ENCODE measurements around the gene POU2F3.
"Not testable (repeated sequence)": the region's sequence is repeated elsewhere in the genome, so short reads cannot be mapped to it uniquely, and the experiment has no call there.

The POU2F3 gene

DNA sequence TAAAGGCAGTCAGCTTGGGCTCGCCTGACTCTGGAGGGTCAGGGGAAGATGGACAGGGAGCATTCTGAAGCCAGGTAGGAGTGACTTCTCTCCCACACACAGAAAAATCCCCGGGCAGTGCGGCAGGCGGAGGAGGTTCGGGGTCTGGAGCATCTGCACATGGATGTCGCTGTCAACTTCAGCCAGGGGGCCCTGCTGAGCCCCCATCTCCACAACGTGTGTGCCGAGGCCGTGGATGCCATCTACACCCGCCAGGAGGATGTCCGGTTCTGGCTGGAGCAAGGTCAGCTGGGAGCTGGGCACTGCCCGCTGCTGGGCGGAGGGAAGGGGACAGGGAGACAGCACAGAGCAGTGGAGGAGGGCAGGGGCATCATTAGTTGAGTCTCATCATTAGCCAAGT lies 13.2 kb upstream of the POU2F3 start:
- DNase-seq: no peak

DNA sequence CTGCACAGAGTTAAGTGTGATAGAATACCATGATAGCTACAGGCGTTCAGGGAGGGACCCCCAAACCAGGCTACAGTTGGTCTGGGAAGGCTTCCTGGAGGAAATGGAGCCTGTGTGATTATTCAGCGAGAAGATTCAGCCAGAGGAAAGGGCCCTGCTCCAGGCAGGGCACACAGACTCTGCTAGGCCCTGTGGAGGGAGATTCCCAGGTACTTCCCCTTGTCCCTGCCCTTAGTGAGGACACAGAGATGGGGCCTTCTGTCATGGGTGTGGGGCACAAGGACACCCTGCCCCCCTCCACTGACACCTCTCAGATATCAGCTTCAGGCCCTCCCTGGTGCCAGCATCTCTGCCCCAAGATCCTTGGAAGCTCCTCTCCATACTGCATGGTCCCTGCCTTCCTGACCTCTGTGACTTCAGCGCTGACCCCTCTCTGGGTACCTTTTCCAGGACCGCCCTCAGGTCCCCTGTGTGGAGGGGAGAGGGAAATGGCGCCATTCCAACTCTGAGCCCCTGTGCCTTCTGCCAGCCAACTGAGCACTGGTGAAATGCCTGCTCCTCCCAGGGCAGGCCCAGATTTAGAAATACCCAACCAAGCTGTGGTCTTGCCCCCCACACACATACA lies 12.6 kb upstream of the POU2F3 start:
- DNase-seq: no peak

DNA sequence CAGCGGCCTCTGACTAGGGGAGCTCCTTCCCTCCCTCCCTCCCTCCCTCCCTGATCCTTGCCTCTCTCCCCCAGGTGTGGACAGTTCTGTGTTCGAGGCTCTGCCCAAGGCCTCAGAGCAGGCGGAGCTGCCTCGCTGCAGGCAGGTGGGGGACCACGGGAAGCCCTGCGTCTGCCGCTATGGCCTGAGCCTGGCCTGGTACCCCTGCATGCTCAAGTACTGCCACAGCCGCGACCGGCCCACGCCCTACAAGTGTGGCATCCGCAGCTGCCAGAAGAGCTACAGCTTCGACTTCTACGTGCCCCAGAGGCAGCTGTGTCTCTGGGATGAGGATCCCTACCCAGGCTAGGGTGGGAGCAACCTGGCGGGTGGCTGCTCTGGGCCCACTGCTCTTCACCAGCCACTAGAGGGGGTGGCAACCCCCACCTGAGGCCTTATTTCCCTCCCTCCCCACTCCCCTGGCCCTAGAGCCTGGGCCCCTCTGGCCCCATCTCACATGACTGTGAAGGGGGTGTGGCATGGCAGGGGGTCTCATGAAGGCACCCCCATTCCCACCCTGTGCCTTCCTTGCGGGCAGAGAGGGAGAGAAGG lies 11.1 kb upstream of the POU2F3 start:
- no peak for DNase-seq

- no peak for DNase-seq
Observed at GRCh38 chr11:120229451-120230424, 10.2 kb upstream of the POU2F3 start.

GRCh38 chr11:120230433-120231071 lies 9.4 kb upstream of the POU2F3 start:
- no peak for DNase-seq

GRCh38 chr11:120231963-120232362 lies 8.0 kb upstream of the POU2F3 start:
- DNase-seq: no peak

- DNase-seq: no peak
Observed at GRCh38 chr11:120233207-120233803, 6.6 kb upstream of the POU2F3 start.

DNA sequence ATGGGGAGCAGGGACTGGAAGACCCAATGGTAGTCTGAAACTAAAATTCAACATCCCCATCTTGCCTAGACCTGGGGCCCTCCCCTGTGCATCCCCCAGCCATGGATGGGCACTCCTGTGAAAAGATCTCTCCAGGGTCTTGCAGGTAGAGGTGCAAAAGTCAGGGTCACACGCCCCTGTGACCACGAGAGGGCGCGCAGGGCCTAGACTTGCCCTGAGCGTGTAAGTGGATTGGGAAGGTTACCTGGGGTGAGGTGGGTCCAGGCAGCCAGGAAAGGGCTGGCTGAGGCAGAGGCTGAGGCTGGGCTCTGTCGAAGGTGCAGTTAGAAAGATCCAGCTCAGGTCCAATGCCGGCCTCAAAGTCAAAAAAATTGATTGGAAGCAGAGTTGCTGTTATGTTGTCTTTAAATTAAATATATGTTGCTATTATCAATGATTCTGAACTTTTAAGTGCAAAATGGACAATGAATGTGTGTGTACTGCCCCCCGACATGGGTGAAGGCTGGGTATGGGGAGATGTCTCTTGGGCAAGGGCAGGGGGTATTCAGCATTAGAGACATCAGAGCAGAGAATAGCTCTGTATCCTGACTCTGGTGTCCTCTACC lies 4.8 kb upstream of the POU2F3 start:
- peak; percentile 59 for DNase-seq

DNA sequence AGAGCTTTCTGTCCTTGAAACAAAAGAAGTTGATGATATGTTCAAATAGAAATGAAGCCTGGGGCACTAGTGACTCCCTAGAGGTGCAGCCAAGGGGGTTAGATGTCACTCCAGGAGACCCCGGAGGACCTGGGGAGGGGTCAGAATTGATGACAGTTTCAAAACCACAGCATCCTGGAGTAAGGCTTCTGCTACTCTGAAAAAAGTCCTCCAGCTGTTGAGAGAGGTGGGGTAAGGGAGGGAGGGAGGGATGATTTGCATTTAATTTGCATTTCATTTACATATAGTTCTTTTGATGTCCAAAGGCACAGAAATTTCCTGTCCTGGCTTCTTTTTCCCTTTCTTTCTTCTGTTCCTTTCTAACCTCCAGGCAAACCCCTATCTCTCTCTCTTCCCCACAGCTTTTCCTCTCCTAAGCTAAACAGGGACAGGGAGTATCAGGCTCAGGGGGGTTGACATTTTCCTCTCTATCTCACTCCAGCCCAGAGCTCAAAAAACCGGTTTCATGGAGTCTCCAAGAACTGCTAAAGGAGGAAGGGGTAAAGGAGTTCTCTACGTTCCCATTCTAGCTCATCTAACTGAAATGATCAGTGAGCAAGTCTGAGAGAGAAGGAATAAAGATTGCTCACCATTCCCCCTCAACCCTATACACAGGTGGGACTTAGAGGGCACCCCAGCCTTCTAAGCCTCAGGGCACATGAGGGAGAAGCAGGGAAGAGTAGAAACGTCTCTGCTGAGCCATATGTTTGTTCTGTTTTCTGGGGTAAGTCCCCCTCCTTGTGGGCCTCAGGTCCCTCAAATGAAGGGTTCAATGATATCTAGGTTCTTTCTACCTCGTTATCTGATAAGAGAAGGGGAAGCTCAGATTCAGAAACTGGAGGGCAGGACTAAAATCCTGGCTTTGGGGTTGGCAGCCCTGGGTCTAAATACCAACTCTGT lies 3.5 kb upstream of the POU2F3 start:
- no peak for DNase-seq

GRCh38 chr11:120238968-120239620 lies 846 bp upstream of the POU2F3 start:
- no peak for DNase-seq

- DNase-seq: no peak
Observed at GRCh38 chr11:120240866-120241265, 926 bp downstream of the POU2F3 start.

- DNase-seq: no peak
Observed at GRCh38 chr11:120241277-120241676, 1.3 kb downstream of the POU2F3 start.

DNA sequence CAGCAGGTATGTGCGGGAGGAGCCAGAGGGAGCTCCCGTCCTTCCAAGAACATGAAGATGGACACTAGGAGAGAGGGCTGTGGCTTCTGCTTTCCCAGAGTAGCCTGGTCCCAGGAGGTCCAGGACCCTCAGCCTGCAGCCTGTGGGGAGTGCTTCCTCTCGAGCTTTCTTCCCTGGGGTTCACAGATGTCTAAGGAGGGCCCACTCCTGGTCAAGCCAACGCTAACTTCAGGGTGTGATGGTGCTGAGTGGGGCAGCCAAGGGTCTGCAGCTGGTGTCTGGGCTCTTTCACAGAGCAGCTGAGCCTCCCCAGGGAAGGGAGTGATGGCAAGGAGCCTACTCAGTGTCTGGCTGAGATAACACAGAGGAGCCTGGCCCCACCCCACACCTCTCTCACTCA lies 3.3 kb downstream of the POU2F3 start:
- no peak for DNase-seq

GRCh38 chr11:120244476-120245365 lies 4.8 kb downstream of the POU2F3 start:
- no peak for DNase-seq

DNA sequence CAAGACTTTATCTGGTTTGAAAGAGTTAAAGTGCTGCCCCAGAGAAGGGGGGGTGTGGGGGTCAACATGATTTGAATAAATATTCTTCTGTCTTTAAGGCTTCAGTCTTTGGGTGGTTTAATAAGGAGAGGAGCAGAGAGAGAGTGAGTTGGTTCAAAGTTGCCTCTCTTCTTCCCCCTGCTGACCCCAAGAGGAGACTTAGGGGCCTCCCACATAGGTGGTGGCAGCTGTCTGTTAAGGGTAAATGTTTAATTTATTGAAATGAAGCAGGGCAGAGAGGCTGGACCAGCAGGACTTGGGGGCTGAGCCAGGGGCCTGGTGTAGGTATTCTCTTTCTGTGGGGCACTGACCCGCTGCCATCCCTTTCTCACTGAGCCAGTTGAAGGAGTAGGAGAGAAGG lies 5.5 kb downstream of the POU2F3 start:
- DNase-seq: no peak

DNA sequence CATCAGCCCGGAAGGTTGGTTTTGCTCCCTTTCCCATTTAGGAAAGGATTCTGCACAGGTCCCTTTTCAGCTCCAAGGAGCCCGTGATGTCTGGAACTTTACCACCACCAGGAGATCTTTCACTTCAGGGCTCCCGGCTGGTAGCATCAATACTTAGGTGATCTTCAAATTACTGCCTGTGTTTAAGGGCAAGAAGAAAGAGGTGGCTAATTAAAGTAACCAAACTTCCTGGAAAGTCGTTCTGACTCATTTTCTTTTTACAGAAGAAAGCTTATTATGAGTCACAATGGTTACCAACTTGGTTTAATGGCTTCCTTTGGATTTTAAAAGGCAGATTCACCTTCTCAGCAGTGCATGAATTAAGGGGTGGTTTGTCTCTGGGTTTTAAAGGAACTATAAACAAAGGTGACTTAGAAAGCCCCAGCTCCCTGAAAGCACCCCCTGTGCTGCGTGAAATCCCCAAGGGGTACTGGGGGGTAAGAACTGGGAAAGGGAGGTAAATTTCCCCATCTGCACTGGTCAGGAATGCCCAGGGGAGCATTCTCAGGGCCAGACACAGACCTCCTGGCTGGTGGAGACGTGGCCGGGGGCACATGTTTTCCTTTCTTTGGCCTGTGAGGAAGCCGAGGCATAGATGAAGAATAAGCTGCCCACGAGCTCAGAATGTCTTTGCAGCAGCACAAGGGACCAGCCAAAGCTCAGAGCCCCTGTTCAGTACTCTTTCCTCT lies 8.8 kb downstream of the POU2F3 start:
- no peak for DNase-seq

- DNase-seq: no peak
Observed at GRCh38 chr11:120249279-120250262, 9.6 kb downstream of the POU2F3 start.

DNA sequence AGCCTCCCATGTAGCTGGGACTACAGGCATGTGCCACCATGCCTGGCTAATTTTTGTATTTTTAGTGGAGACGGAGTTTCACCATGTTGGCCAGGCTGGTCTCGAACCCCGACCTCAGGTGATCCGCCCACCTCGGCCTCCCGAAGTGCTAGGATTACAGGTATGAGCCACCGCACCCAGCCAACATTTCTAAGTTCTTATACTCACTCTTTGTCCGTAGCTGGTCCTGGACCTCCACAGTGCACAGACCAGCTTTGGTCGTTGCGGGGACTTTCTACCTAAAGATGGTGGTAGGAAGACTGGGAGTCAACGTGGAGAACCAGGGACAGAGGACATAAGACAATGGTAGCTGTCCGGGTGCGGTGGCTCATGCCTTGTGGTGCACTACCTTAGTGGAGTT lies 13.4 kb downstream of the POU2F3 start:
- not testable (repeated sequence) for DNase-seq
